ENCODE data around the gene MCTP1.
A peak's percentile ranks its signal among the peaks of the same experiment; 100 is the strongest.

MCTP1 gene

GRCh38 chr5:94694671-94695070 is 590.2 kb downstream of the MCTP1 start:
- no peak overlapping the region for H3K4me2 ChIP-seq (ENCODE audit: low read length)
- no peak overlapping the region for H3K27ac ChIP-seq
- no peaks in the 10 kb centered on the region for H3K79me2 ChIP-seq

DNA sequence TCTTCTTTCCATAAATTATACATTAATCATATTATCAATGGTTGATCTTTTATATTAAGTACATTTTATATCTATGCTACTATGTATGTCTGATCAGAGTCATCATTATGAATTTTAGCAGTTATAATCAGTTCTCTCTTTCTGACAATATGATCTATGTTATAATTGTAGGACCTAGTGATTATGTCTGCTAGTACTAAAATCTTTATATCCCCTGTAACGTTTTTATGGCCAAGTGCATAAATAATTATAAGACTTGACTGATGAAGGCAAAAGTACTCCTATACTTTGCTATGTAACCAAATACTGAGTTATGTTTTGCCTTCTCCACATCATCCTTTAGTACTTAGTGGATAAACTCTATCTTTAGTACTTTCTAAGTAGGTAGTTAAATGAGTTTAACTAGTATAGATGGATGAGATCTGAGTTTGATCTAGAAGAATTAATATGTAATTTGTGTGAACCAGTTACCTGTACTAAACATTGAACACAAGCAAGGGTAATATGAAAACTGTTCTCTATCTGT is 591.0 kb downstream of the MCTP1 start:
- no peak overlapping the region for H2AFZ ChIP-seq
- H3K79me2 ChIP-seq = no peaks in the 10 kb centered on the region
- H3K4me3 ChIP-seq (ENCODE audit: low read depth, low read length) = no peak overlapping the region
- H3K9ac ChIP-seq = no peak overlapping the region
- TF ChIP-seq, protein P1, sequence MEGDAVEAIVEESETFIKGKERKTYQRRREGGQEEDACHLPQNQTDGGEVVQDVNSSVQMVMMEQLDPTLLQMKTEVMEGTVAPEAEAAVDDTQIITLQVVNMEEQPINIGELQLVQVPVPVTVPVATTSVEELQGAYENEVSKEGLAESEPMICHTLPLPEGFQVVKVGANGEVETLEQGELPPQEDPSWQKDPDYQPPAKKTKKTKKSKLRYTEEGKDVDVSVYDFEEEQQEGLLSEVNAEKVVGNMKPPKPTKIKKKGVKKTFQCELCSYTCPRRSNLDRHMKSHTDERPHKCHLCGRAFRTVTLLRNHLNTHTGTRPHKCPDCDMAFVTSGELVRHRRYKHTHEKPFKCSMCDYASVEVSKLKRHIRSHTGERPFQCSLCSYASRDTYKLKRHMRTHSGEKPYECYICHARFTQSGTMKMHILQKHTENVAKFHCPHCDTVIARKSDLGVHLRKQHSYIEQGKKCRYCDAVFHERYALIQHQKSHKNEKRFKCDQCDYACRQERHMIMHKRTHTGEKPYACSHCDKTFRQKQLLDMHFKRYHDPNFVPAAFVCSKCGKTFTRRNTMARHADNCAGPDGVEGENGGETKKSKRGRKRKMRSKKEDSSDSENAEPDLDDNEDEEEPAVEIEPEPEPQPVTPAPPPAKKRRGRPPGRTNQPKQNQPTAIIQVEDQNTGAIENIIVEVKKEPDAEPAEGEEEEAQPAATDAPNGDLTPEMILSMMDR (IDR thresholded peaks at IDR 0.05) = no peak
- no peak overlapping the region for H3K27ac ChIP-seq
- no peaks in the 10 kb centered on the region for H3K4me1 ChIP-seq
- no peaks in the 10 kb centered on the region for H3K36me3 ChIP-seq (ENCODE audit: control insufficient read depth, insufficient read depth, low read length)
- H3K9me3 ChIP-seq (ENCODE audit: control insufficient read depth, low read length) = no peaks in the 10 kb centered on the region
- no peak overlapping the region for H3K4me2 ChIP-seq (ENCODE audit: low read length)
- H3K27me3 ChIP-seq (ENCODE audit: control insufficient read depth, insufficient read depth, low read length) = no peaks in the 10 kb centered on the region

More at GRCh38 chr5:94694671-94695070, 590.2 kb downstream of the MCTP1 start:
- no peak overlapping the region for H3K4me3 ChIP-seq (ENCODE audit: low read depth, low read length)
- TF ChIP-seq, protein P1 (IDR thresholded peaks at IDR 0.05) = no peak
- H3K36me3 ChIP-seq (ENCODE audit: control insufficient read depth, insufficient read depth, low read length) = no peaks in the 10 kb centered on the region
- no peaks in the 10 kb centered on the region for H3K27me3 ChIP-seq (ENCODE audit: control insufficient read depth, insufficient read depth, low read length)
- H3K9ac ChIP-seq = no peak overlapping the region
- no peaks in the 10 kb centered on the region for H3K9me3 ChIP-seq (ENCODE audit: control insufficient read depth, low read length)
- no peaks in the 10 kb centered on the region for H3K4me1 ChIP-seq
- H2AFZ ChIP-seq = no peak overlapping the region

DNA sequence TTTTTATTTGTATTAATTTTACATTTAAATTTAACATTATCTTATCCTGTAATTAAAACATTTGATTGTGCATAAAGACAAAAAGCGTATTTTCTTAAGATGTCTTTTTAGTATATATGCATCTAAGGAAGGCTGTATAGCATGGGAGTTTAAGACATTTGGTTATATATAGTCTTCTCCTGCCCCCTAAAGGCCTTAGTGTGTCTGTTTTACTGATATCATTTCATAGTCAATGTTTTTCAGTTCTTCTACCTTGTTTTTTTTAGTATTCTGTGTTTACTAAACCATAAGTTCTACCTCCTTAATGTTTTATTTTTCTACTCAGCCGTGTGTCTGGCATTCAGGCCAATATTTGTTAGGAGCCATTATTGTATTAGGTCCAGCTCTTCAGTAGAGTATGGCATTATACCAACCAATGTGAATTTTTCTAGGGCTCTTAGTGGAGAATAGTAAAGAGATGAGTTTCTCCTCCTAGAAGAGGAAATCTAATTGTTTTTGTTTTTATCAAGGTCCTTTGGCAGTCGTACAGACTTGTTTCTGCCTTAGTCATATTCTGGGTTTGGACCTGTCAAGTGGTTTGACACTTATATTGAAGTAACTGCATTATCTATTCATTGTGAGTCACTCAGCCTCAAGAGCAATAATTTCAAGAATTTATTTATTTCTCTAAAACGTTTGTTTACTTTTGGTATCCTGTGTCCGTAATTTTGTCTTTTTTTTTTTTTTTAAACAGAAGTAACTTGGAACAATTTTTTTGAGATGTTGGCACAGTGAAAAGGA is 591.7 kb downstream of the MCTP1 start:
- no peak overlapping the region for H2AFZ ChIP-seq
- no peak overlapping the region for H3K4me2 ChIP-seq (ENCODE audit: low read length)
- TF ChIP-seq, protein P1 (IDR thresholded peaks at IDR 0.05) = peak; percentile 13
- no peaks in the 10 kb centered on the region for H3K36me3 ChIP-seq (ENCODE audit: control insufficient read depth, insufficient read depth, low read length)
- H3K4me1 ChIP-seq = no peaks in the 10 kb centered on the region
- H3K79me2 ChIP-seq = no peaks in the 10 kb centered on the region
- H3K27ac ChIP-seq = no peak overlapping the region
- H3K9me3 ChIP-seq (ENCODE audit: control insufficient read depth, low read length) = no peaks in the 10 kb centered on the region
- no peaks in the 10 kb centered on the region for H3K27me3 ChIP-seq (ENCODE audit: control insufficient read depth, insufficient read depth, low read length)
- no peak overlapping the region for H3K4me3 ChIP-seq (ENCODE audit: low read depth, low read length)
- H3K9ac ChIP-seq = no peak overlapping the region

DNA sequence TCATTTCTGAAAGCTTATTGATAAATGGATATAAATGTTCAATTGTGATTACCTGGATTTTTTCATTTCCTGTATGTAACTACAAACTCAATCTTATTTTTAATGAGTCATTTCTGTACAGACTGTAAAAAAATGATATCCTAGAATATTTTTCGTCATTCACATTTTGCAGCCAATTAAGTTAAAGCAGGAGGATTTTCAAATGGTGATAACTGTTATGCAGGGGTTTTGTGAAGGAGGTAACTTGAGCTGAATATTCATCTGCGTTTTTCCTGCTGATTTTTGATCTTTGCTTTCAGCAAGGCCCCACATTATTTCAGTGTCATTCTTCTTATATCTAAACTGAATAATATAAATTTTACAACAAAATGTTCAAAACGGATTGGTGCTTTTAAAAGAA is 592.3 kb downstream of the MCTP1 start:
- Histone ChIP-seq H3K9ac (no peak overlapping the region), H3K27me3 (ENCODE audit: control insufficient read depth, insufficient read depth, low read length) (no peaks in the 10 kb centered on the region), H3K79me2 (no peaks in the 10 kb centered on the region), H3K4me3 (ENCODE audit: low read depth, low read length) (no peak overlapping the region), H3K27ac (no peak overlapping the region), H3K36me3 (ENCODE audit: control insufficient read depth, insufficient read depth, low read length) (no peaks in the 10 kb centered on the region), H3K9me3 (ENCODE audit: control insufficient read depth, low read length) (no peaks in the 10 kb centered on the region), H3K4me2 (ENCODE audit: low read length) (no peak overlapping the region), H2AFZ (no peak overlapping the region), H3K4me1 (no peaks in the 10 kb centered on the region)
- TF ChIP-seq, protein P1 (IDR thresholded peaks at IDR 0.05) = no peak

DNA sequence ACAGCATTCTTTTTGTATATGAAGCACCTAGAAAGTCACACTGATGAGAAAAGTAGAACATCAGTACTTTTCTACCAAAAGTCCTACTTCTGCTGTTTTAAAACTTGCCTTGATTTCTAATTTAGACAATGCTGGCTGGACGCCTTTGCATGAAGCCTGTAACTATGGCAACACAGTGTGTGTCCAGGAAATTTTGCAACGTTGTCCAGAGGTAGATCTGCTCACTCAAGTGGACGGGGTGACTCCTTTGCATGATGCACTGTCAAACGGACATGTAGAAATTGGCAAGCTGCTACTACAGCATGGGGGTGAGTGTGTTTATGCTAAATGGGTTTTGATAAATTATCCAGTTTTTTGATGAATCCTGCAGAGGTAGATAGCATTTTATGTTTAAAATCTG is 592.9 kb downstream of the MCTP1 start:
- no peak overlapping the region for H2AFZ ChIP-seq
- TF ChIP-seq, protein P1 (IDR thresholded peaks at IDR 0.05) = no peak
- H3K9me3 ChIP-seq (ENCODE audit: control insufficient read depth, low read length) = no peaks in the 10 kb centered on the region
- H3K4me2 ChIP-seq (ENCODE audit: low read length) = no peak overlapping the region
- H3K9ac ChIP-seq = no peak overlapping the region
- no peaks in the 10 kb centered on the region for H3K27me3 ChIP-seq (ENCODE audit: control insufficient read depth, insufficient read depth, low read length)
- H3K79me2 ChIP-seq = no peaks in the 10 kb centered on the region
- H3K36me3 ChIP-seq (ENCODE audit: control insufficient read depth, insufficient read depth, low read length) = no peaks in the 10 kb centered on the region
- no peak overlapping the region for H3K4me3 ChIP-seq (ENCODE audit: low read depth, low read length)
- H3K4me1 ChIP-seq = no peaks in the 10 kb centered on the region
- no peak overlapping the region for H3K27ac ChIP-seq

Measured in parathyroid adenoma (tissue), 2 donors.